ENCODE results near the gene TTLL1.
"Not testable (repeated sequence)": the region's sequence is repeated elsewhere in the genome, so short reads cannot be mapped to it uniquely, and the experiment has no call there.

Gene TTLL1

DNA sequence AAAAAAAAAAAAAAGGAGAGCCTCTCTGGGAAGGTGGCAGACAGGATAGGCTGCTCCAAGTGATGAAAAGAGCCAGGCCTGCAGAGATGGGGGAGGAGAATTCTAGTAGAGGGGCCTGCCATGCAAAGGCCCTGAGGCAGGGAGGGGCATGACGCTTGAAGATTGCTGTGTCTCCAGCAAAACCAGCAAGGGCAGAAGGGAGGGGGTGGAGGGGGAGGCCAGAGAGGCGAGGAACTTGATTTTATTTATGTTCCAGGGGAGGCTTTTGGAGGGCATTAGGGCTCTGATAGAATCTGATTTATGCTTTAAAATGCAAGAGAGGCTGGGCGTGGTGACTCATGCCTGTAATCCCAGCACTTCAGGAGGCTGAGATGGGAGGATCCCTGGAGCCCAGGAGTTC is 57.6 kb downstream of the TTLL1 start:
- intact Hi-C loops (cut with DNase I; ENCODE audit: low total_unique reads): loop anchor here (10.0 kb wide), 1 partner anchor 57 kb away; no protein-coding TSS in a partner anchor
- Histone ChIP-seq H3K27me3 (no peaks in the 10 kb centered on the region), H3K9me3 (no peaks in the 10 kb centered on the region), H3K4me3 (no peak overlapping the region), H3K27ac (no peak overlapping the region), H3K4me1 (peaks cover 0 to 10% (median 7%) of the 10 kb centered on the region in 4 donors), H3K36me3 (no peaks in the 10 kb centered on the region)
- TF ChIP-seq, protein P1, sequence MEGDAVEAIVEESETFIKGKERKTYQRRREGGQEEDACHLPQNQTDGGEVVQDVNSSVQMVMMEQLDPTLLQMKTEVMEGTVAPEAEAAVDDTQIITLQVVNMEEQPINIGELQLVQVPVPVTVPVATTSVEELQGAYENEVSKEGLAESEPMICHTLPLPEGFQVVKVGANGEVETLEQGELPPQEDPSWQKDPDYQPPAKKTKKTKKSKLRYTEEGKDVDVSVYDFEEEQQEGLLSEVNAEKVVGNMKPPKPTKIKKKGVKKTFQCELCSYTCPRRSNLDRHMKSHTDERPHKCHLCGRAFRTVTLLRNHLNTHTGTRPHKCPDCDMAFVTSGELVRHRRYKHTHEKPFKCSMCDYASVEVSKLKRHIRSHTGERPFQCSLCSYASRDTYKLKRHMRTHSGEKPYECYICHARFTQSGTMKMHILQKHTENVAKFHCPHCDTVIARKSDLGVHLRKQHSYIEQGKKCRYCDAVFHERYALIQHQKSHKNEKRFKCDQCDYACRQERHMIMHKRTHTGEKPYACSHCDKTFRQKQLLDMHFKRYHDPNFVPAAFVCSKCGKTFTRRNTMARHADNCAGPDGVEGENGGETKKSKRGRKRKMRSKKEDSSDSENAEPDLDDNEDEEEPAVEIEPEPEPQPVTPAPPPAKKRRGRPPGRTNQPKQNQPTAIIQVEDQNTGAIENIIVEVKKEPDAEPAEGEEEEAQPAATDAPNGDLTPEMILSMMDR (IDR thresholded peaks at IDR 0.05): no peak
- DNase-seq: no peak

DNA sequence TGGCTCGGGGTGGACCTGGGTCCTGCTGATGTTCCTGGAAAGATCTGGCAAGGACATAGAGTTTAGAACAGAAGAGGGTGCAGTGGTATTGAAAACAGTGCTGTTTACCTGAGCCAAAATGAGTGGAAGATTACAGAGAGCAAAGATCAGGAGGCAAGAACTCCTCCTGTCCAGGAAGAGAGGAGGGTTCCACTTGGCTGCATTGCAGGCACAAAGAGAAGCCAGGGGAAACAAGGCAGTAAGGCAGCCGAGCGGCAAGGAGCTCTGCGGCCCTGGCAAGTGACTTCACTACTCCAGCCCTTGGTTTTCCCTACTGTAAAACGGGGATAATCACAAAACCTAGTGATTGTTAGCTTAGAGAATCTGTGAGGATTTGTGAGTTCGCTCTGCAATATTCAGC is 70.6 kb downstream of the TTLL1 start:
- TF ChIP-seq, protein P1 (IDR thresholded peaks at IDR 0.05): no peak
- Histone ChIP-seq H3K27ac (no peak overlapping the region), H3K27me3 (no peaks in the 10 kb centered on the region), H3K4me1 (peaks cover 0 to 11% (median 3%) of the 10 kb centered on the region in 4 donors), H3K4me3 (no peak overlapping the region), H3K9me3 (no peaks in the 10 kb centered on the region), H3K36me3 (no peaks in the 10 kb centered on the region)
- intact Hi-C loops (cut with DNase I; ENCODE audit: low total_unique reads): loop anchor here (10.0 kb wide), 2 partner anchors 114 to 154 kb away; no protein-coding TSS in a partner anchor
- DNase-seq: no peak

DNA sequence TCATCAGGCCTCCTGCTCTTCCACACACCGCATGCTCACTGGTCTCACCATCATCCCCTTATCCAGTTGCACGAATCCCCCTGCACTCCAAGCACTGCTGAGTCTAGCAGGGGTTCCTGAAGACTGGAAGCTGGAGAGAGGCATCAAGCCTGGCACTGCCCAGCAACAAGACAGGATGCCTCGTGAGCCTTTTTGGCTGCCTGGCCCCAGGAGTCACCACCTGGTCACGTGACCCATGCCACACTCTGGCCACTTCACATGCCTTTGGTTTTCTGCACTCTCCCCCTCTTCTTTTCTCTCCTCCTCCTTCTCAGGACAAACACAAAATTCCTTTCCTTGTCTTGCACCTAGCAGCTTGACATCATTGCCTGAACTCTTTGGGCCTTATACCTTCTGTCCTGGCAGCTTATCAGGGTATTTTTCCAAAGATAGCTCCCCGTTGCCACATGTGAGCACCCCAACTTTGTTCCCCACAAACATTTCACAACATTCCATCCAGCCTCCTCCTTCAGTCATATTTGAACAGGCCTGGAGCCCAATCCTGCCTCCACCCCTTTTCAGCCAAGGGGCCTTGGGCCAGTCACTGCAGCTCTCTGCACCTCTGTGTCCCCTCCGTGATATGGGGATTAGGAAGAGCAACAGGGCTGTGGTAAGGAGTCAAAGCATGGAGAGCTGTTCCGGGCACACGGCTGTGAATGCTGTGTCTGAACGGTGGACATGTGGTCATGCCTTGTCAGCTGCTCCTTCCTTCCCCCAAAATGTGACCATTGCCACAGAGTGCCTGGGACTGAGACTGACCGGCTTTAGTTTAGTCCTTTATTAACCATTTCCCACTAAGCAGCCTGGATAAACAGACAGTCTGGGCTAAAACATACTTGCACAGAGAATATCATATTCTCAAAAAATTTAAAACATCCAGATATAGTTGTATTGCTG is 71.4 kb downstream of the TTLL1 start:
- intact Hi-C loops (cut with DNase I; ENCODE audit: low total_unique reads): loop anchor here (10.0 kb wide), 2 partner anchors 113 to 153 kb away; no protein-coding TSS in a partner anchor
- TF ChIP-seq, protein P1 (IDR thresholded peaks at IDR 0.05): no peak
- DNase-seq: no peak
- Histone ChIP-seq H3K4me1 (peaks cover 0 to 19% (median 10%) of the 10 kb centered on the region in 4 donors), H3K27me3 (no peaks in the 10 kb centered on the region), H3K36me3 (no peaks in the 10 kb centered on the region), H3K4me3 (no peak overlapping the region), H3K9me3 (no peaks in the 10 kb centered on the region), H3K27ac (no peak overlapping the region)

DNA sequence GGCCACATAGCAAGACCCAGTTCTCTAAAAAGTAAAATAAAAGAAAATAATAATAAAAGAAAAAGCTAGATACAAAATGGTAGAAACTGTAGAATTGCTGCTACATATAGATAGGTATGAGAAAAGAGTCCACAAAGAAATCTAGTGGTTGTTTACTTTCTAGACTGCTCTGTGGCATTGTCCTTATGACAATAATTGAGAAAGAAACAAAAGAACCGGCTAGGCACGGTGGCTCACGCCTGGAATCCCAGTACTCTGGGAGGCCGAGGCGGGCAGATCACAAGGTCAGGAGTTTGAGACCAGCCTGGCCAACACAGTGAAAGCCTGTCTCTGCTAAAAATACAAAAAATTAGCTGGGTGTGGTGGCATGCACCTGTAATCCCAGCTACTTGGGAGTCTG is 73.0 kb downstream of the TTLL1 start:
- H3K9me3 ChIP-seq, DNase-seq, H3K27me3 ChIP-seq, H3K36me3 ChIP-seq, H3K27ac ChIP-seq, H3K4me3 ChIP-seq: not testable (repeated sequence)
- H3K4me1 ChIP-seq: peaks cover 0 to 32% (median 15%) of the 10 kb centered on the region in 4 donors
- intact Hi-C loops (cut with DNase I; ENCODE audit: low total_unique reads): loop anchor here (10.0 kb wide), 2 partner anchors 111 to 151 kb away; no protein-coding TSS in a partner anchor

DNA sequence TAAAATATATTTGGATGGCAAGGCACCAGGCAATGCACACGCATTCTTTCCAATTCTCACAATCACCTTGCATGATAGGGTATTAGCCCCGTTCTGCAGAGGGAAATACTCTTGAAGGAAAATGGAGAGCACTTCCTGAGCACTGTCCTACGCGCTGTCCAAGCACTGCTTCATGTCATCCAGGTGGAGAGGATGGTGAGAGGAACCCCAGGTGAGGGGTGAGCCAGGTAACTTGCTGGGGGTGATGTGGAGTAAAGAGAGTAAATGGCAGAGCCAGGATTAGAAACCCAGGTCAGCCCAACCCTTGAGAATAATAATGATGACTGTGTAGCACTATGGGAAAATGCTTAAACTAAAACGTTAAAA is 73.5 kb downstream of the TTLL1 start:
- Histone ChIP-seq H3K27me3 (no peaks in the 10 kb centered on the region), H3K9me3 (no peaks in the 10 kb centered on the region), H3K4me1 (peaks cover 0 to 37% (median 15%) of the 10 kb centered on the region in 4 donors), H3K4me3 (peak overlapping the region; percentile 87 to 100), H3K27ac (peak overlapping the region; percentile 77 to 79), H3K36me3 (no peaks in the 10 kb centered on the region)
- TF ChIP-seq, protein P1 (IDR thresholded peaks at IDR 0.05): no peak
- DNase-seq: no peak
- intact Hi-C loops (cut with DNase I; ENCODE audit: low total_unique reads): loop anchor here (10.0 kb wide), 2 partner anchors 111 to 151 kb away; no protein-coding TSS in a partner anchor
